ENCODE results near the gene IL1R2. TPM values are rescaled to one million over a fixed set of nuclear protein-coding genes. Genes with fewer than 3 reads are reported as not detected.

The IL1R2 gene
- total RNA-seq, 1 experiment from 2014 or later = 0.22 TPM

- DNase-seq (ENCODE audit: low spot score) = no peak
- Mint-ChIP-seq H3K4me3 (no peak overlapping the region), H3K27me3 (ENCODE audit: low read depth) (no peaks in the 10 kb centered on the region; the same call in 1 of the 2 replicates), H3K9me3 (peaks cover 7% of the 10 kb centered on the region), H3K27ac (no peak overlapping the region), H3K4me1 (peaks cover 3% of the 10 kb centered on the region; the same call in 1 of the 2 replicates), H3K36me3 (no peaks in the 10 kb centered on the region)
- ChIA-PET CTCF (interaction anchor here (0.8 to 1.2 kb wide), 2 partner anchors 13 to 27 kb away, joined by 3 to 5 read pairs; no protein-coding TSS in a partner anchor), POLR2A (no interaction called here)
- TF ChIP-seq CTCF (IDR thresholded peaks at IDR 0.05) (no peak), ZNF219 (CRISPR knock-in tag; IDR thresholded peaks at IDR 0.05; ENCODE audit: borderline replicate concordance) (no peak), ZNF138 (CRISPR knock-in tag; conservative IDR thresholded peaks at IDR 0.05) (no peak), TCF7 (CRISPR knock-in tag; IDR thresholded peaks at IDR 0.05; ENCODE audit: low read depth) (no peak), EMX1 (CRISPR knock-in tag; IDR thresholded peaks at IDR 0.05) (no peak), USF1 (CRISPR knock-in tag; IDR thresholded peaks at IDR 0.05) (no peak), ZNF425 (CRISPR knock-in tag; conservative IDR thresholded peaks at IDR 0.05) (no peak), ELF4 (CRISPR knock-in tag; IDR thresholded peaks at IDR 0.05; ENCODE audit: low read depth) (no peak), CREB1 (CRISPR knock-in tag; IDR thresholded peaks at IDR 0.05) (no peak), ZNF317 (CRISPR knock-in tag; IDR thresholded peaks at IDR 0.05; ENCODE audit: borderline replicate concordance, low read depth) (no peak), NFATC4 (CRISPR knock-in tag; IDR thresholded peaks at IDR 0.05) (no peak)
- TF ChIP-seq, protein P1, sequence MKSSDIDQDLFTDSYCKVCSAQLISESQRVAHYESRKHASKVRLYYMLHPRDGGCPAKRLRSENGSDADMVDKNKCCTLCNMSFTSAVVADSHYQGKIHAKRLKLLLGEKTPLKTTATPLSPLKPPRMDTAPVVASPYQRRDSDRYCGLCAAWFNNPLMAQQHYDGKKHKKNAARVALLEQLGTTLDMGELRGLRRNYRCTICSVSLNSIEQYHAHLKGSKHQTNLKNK (CRISPR knock-in tag; IDR thresholded peaks at IDR 0.05) = no peak
- ATAC-seq = no peak
Measured at GRCh38 chr2:101993772-101994171, 2.0 kb downstream of the IL1R2 start.

DNA sequence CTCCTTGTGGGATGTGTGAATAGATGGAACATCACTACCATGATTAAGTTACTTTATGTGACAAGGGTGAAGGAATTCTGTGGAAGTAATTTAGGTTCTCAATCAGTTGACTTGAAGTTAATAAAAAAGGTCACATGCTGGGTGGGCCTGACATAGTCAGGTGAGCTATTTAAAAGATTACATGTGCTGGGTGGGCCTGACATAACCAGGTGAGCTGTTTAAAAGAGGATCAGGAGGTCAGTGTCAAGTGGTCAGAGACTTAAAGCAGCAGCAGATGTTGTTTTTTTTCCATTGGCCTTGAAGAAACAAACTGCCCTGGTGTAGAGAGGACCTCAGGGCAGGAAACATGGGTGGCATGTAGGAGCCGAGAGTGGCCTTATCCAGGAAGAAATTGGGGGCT is 3.3 kb downstream of the IL1R2 start:
- ChIA-PET POLR2A (no interaction called here), CTCF (interaction anchor here (1.8 kb wide), 1 partner anchor 11 kb away, joined by 7 read pairs; no protein-coding TSS in a partner anchor)
- peaks cover 7% of the 10 kb centered on the region for H3K9me3 Mint-ChIP-seq
- peaks cover 3% of the 10 kb centered on the region; the same call in 1 of the 2 replicates for H3K4me1 Mint-ChIP-seq
- no peaks in the 10 kb centered on the region for H3K36me3 Mint-ChIP-seq
- no peak for DNase-seq (ENCODE audit: low spot score)
- no peaks in the 10 kb centered on the region; the same call in 1 of the 2 replicates for H3K27me3 Mint-ChIP-seq (ENCODE audit: low read depth)
- ATAC-seq = no peak
- H3K27ac Mint-ChIP-seq = no peak overlapping the region
- H3K4me3 Mint-ChIP-seq = no peak overlapping the region
- no peak for TF ChIP-seq ZNF425 (CRISPR knock-in tag; conservative IDR thresholded peaks at IDR 0.05)
- TF ChIP-seq MAX (CRISPR knock-in tag; IDR thresholded peaks at IDR 0.05) = no peak
- TF ChIP-seq, protein P2, sequence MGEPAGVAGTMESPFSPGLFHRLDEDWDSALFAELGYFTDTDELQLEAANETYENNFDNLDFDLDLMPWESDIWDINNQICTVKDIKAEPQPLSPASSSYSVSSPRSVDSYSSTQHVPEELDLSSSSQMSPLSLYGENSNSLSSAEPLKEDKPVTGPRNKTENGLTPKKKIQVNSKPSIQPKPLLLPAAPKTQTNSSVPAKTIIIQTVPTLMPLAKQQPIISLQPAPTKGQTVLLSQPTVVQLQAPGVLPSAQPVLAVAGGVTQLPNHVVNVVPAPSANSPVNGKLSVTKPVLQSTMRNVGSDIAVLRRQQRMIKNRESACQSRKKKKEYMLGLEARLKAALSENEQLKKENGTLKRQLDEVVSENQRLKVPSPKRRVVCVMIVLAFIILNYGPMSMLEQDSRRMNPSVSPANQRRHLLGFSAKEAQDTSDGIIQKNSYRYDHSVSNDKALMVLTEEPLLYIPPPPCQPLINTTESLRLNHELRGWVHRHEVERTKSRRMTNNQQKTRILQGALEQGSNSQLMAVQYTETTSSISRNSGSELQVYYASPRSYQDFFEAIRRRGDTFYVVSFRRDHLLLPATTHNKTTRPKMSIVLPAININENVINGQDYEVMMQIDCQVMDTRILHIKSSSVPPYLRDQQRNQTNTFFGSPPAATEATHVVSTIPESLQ (CRISPR knock-in tag; IDR thresholded peaks at IDR 0.05) = no peak
- TF ChIP-seq, protein P3, sequence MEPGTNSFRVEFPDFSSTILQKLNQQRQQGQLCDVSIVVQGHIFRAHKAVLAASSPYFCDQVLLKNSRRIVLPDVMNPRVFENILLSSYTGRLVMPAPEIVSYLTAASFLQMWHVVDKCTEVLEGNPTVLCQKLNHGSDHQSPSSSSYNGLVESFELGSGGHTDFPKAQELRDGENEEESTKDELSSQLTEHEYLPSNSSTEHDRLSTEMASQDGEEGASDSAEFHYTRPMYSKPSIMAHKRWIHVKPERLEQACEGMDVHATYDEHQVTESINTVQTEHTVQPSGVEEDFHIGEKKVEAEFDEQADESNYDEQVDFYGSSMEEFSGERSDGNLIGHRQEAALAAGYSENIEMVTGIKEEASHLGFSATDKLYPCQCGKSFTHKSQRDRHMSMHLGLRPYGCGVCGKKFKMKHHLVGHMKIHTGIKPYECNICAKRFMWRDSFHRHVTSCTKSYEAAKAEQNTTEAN (CRISPR knock-in tag; IDR thresholded peaks at IDR 0.05) = no peak
- TF ChIP-seq, protein P4, sequence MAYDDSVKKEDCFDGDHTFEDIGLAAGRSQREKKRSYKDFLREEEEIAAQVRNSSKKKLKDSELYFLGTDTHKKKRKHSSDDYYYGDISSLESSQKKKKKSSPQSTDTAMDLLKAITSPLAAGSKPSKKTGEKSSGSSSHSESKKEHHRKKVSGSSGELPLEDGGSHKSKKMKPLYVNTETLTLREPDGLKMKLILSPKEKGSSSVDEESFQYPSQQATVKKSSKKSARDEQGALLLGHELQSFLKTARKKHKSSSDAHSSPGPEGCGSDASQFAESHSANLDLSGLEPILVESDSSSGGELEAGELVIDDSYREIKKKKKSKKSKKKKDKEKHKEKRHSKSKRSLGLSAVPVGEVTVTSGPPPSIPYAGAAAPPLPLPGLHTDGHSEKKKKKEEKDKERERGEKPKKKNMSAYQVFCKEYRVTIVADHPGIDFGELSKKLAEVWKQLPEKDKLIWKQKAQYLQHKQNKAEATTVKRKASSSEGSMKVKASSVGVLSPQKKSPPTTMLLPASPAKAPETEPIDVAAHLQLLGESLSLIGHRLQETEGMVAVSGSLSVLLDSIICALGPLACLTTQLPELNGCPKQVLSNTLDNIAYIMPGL (CRISPR knock-in tag; IDR thresholded peaks at IDR 0.05) = no peak
- TF ChIP-seq ZNF138 (CRISPR knock-in tag; conservative IDR thresholded peaks at IDR 0.05) = no peak
- TF ChIP-seq, protein P5, sequence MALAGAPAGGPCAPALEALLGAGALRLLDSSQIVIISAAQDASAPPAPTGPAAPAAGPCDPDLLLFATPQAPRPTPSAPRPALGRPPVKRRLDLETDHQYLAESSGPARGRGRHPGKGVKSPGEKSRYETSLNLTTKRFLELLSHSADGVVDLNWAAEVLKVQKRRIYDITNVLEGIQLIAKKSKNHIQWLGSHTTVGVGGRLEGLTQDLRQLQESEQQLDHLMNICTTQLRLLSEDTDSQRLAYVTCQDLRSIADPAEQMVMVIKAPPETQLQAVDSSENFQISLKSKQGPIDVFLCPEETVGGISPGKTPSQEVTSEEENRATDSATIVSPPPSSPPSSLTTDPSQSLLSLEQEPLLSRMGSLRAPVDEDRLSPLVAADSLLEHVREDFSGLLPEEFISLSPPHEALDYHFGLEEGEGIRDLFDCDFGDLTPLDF (CRISPR knock-in tag; IDR thresholded peaks at IDR 0.05) = no peak
